ENCODE data around the gene PICK1.
"Not testable (repeated sequence)": the region's sequence is repeated elsewhere in the genome, so short reads cannot be mapped to it uniquely, and the experiment has no call there.

DNA sequence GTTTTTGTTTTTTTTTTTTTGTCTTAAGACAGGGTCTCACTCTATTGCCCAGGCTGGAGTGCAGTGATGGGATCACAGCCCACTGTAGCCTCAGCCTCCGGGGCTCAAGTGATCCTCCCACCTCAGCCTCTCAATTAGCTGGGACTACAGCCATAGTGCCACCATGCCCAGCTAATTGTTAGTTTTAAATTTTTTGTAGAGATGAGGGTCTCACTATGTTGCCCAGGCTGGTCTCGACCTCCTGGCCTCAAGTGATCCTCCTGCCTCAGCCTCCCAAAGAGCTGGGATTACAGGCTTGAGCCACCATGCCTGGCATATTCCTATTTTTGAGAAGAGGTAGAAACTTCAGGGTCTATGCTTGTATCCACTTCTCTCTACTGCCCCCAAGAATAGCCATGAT is 61.5 kb downstream of the PICK1 start:
- not testable (repeated sequence) for TF ChIP-seq EGR1 (IDR thresholded peaks at IDR 0.05; ENCODE audit: low read depth in 2 of 2); GABPA (IDR thresholded peaks at IDR 0.05 in 1 of 2, conservative IDR thresholded peaks at IDR 0.05 in 1 of 2)
- TF ChIP-seq, protein P1, sequence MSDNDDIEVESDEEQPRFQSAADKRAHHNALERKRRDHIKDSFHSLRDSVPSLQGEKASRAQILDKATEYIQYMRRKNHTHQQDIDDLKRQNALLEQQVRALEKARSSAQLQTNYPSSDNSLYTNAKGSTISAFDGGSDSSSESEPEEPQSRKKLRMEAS (IDR thresholded peaks at IDR 0.05), result not testable (repeated sequence)
- TF ChIP-seq, protein P2, sequence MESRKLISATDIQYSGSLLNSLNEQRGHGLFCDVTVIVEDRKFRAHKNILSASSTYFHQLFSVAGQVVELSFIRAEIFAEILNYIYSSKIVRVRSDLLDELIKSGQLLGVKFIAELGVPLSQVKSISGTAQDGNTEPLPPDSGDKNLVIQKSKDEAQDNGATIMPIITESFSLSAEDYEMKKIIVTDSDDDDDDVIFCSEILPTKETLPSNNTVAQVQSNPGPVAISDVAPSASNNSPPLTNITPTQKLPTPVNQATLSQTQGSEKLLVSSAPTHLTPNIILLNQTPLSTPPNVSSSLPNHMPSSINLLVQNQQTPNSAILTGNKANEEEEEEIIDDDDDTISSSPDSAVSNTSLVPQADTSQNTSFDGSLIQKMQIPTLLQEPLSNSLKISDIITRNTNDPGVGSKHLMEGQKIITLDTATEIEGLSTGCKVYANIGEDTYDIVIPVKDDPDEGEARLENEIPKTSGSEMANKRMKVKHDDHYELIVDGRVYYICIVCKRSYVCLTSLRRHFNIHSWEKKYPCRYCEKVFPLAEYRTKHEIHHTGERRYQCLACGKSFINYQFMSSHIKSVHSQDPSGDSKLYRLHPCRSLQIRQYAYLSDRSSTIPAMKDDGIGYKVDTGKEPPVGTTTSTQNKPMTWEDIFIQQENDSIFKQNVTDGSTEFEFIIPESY (IDR thresholded peaks at IDR 0.05), result not testable (repeated sequence)
- TF ChIP-seq, protein P3, sequence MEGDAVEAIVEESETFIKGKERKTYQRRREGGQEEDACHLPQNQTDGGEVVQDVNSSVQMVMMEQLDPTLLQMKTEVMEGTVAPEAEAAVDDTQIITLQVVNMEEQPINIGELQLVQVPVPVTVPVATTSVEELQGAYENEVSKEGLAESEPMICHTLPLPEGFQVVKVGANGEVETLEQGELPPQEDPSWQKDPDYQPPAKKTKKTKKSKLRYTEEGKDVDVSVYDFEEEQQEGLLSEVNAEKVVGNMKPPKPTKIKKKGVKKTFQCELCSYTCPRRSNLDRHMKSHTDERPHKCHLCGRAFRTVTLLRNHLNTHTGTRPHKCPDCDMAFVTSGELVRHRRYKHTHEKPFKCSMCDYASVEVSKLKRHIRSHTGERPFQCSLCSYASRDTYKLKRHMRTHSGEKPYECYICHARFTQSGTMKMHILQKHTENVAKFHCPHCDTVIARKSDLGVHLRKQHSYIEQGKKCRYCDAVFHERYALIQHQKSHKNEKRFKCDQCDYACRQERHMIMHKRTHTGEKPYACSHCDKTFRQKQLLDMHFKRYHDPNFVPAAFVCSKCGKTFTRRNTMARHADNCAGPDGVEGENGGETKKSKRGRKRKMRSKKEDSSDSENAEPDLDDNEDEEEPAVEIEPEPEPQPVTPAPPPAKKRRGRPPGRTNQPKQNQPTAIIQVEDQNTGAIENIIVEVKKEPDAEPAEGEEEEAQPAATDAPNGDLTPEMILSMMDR (IDR thresholded peaks at IDR 0.05; ENCODE audit: low read depth, low read length, missing input control), result not testable (repeated sequence)
- TF ChIP-seq, protein P4, sequence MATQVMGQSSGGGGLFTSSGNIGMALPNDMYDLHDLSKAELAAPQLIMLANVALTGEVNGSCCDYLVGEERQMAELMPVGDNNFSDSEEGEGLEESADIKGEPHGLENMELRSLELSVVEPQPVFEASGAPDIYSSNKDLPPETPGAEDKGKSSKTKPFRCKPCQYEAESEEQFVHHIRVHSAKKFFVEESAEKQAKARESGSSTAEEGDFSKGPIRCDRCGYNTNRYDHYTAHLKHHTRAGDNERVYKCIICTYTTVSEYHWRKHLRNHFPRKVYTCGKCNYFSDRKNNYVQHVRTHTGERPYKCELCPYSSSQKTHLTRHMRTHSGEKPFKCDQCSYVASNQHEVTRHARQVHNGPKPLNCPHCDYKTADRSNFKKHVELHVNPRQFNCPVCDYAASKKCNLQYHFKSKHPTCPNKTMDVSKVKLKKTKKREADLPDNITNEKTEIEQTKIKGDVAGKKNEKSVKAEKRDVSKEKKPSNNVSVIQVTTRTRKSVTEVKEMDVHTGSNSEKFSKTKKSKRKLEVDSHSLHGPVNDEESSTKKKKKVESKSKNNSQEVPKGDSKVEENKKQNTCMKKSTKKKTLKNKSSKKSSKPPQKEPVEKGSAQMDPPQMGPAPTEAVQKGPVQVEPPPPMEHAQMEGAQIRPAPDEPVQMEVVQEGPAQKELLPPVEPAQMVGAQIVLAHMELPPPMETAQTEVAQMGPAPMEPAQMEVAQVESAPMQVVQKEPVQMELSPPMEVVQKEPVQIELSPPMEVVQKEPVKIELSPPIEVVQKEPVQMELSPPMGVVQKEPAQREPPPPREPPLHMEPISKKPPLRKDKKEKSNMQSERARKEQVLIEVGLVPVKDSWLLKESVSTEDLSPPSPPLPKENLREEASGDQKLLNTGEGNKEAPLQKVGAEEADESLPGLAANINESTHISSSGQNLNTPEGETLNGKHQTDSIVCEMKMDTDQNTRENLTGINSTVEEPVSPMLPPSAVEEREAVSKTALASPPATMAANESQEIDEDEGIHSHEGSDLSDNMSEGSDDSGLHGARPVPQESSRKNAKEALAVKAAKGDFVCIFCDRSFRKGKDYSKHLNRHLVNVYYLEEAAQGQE (IDR thresholded peaks at IDR 0.05), result not testable (repeated sequence)
- TF ChIP-seq, protein P5, sequence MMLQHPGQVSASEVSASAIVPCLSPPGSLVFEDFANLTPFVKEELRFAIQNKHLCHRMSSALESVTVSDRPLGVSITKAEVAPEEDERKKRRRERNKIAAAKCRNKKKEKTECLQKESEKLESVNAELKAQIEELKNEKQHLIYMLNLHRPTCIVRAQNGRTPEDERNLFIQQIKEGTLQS (IDR thresholded peaks at IDR 0.05), result not testable (repeated sequence)

All from liver (tissue), 3 donors.